Activated naive CD4-positive, alpha-beta T cell treated with anti-CD3 and anti-CD28 coated beads, Interleukin-2, amount 10 ng/mL, durations not matched to agents 7 days and 5 days (primary cell): Measurements from ENCODE around the gene GH1.
"Not testable (repeated sequence)": the region's sequence is repeated elsewhere in the genome, so short reads cannot be mapped to it uniquely, and the experiment has no call there.

Experiments
- CTCF ChIA-PET: fragments of 350-600 bp; sonication (Branson Sonifier 250); formaldehyde crosslinking; loops from one replicate; lab custom pipeline; 2021; ENCODE audit warnings: antibody characterized with exemption; lab: Charles Lee
- DNase-seq: peaks from one replicate; pipeline ENCODE4 v3.0.0-alpha.2; 2020
- H3K27ac Mint-ChIP-seq: one replicate; pipeline ENCODE4 v1.8.0; 2021; ENCODE audit warnings: mild to moderate bottlenecking, moderate library complexity, mixed read lengths
- H3K27me3 Mint-ChIP-seq: one replicate; pipeline ENCODE4 v1.8.0; 2021; ENCODE audit warnings: mild to moderate bottlenecking, mixed read lengths
- H3K36me3 Mint-ChIP-seq: one replicate; pipeline ENCODE4 v1.8.0; 2021; ENCODE audit warnings: mixed read lengths
- H3K4me1 Mint-ChIP-seq: one replicate; pipeline ENCODE4 v1.8.0; 2021; ENCODE audit warnings: mixed read lengths
- H3K4me3 Mint-ChIP-seq: one replicate; pipeline ENCODE4 v1.8.0; 2021; ENCODE audit warnings: mild to moderate bottlenecking, moderate library complexity, mixed read lengths
- H3K9me3 Mint-ChIP-seq: one replicate; pipeline ENCODE4 v1.8.0; 2021; ENCODE audit warnings: mixed read lengths

Gene GH1

GRCh38 chr17:63892316-63893037 is 26.2 kb downstream of the GH1 start:
- not testable (repeated sequence) for H3K4me3 Mint-ChIP-seq, H3K4me1 Mint-ChIP-seq, H3K9me3 Mint-ChIP-seq, DNase-seq, H3K27ac Mint-ChIP-seq, H3K36me3 Mint-ChIP-seq
- H3K27me3 Mint-ChIP-seq, result peaks cover 43% of the 10 kb centered on the region
- CTCF ChIA-PET, result interaction anchor here (1.1 kb wide), 2 partner anchors 26 to 241 kb away, joined by 3 to 4 read pairs; no protein-coding TSS in a partner anchor

DNA sequence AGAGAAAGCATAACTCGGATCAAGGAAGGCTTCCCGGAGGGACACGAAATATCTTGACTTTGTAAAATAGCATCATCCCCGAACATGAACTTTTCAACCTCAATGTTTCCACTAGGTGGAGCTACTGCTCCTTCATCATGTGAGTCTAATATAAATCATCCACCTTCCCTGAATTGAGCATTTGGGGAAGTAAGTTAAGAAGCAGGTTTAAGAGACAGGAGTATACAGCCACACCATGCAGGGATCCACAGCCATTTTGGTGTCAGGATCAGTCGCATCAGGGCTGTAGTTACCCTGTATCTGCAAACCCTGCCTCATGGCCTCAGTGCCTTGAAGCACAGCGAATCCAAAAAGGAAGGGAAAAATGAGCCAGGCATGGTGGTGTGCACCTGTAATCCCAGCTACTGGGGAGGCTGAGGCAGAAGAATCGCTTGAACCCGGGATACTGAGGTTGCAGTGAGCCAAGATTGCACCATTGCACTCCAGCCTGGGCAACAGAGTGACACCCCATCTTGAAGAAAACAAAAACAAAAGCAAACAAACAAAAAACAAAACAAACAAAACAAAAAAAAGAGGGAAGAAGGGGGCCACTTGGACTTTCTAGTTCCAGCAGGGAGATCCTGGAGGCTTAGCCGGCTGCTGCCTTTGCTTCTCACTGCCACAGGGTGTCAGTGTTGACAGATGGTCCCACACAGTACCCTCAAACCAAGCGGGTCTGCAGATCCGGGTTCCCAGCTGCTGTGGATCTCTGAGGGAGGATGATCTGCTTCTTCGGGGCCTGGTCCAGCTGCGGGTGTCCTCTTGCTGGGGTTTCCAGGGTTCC is 29.4 kb downstream of the GH1 start:
- CTCF ChIA-PET, result interaction anchor here (0.7 to 3.2 kb wide), 11 partner anchors 9 to 393 kb away, joined by 3 to 22 read pairs (median 4); partner anchors contain the start of gene CSH2
- H3K27me3 Mint-ChIP-seq, result peaks cover 60% of the 10 kb centered on the region
- not testable (repeated sequence) for H3K36me3 Mint-ChIP-seq, H3K27ac Mint-ChIP-seq, H3K9me3 Mint-ChIP-seq, H3K4me1 Mint-ChIP-seq, H3K4me3 Mint-ChIP-seq
- peak; percentile 34 for DNase-seq

DNA sequence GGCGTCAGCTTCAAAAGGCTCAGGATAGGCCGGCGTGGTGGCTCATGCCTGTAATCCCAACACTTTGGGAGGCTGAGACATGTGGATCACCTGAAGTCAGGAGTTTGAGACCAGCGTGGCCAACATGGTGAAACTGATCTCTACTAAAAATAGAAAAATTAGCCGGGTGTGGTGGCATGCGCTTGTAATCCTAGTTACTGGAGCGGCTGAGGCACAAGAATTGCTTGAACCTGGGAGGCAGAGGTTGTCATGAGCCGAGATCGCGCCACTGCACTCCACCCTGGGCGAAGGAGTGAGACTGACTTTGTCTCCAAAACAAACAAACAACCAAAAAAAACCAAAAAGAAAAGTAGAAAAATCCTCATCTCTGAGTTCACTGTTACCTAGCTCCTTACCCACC is 33.5 kb downstream of the GH1 start:
- H3K9me3 Mint-ChIP-seq, DNase-seq, H3K4me3 Mint-ChIP-seq, H3K27ac Mint-ChIP-seq, H3K36me3 Mint-ChIP-seq, H3K4me1 Mint-ChIP-seq, CTCF ChIA-PET: not testable (repeated sequence)
- peaks cover 56% of the 10 kb centered on the region for H3K27me3 Mint-ChIP-seq

GRCh38 chr17:63882626-63883126 is 36.0 kb downstream of the GH1 start:
- H3K9me3 Mint-ChIP-seq, H3K27ac Mint-ChIP-seq, H3K4me3 Mint-ChIP-seq: not testable (repeated sequence)

GRCh38 chr17:63881935-63882601 is 36.6 kb downstream of the GH1 start, which contains the start of gene GH2:
Gene GH2 (minus strand): TSS chr17:63881944. CDS start chr17:63881801, 143 bp downstream.
- Mint-ChIP-seq H3K4me3 (no peak within 1 kb of the TSS), H3K9me3 (no peaks in the 10 kb centered on the region), H3K27ac (no peak within 1 kb of the TSS), H3K27me3 (peaks cover 54% of the 10 kb centered on the region), H3K36me3 (no peaks in the 10 kb centered on the region), H3K4me1 (no peaks in the 10 kb centered on the region)
- peak; percentile 77 for DNase-seq
- CTCF ChIA-PET, result interaction anchor here (0.8 to 2.4 kb wide), 4 partner anchors 17 to 33 kb away, joined by 3 to 8 read pairs (median 4); no protein-coding TSS in a partner anchor

More at GRCh38 chr17:63882626-63883126, 36.0 kb downstream of the GH1 start:
- CTCF ChIA-PET, result interaction anchor here (0.7 to 2.4 kb wide), 4 partner anchors 13 to 143 kb away, joined by 3 to 8 read pairs (median 4); no protein-coding TSS in a partner anchor
- not testable (repeated sequence) for H3K4me1 Mint-ChIP-seq, H3K36me3 Mint-ChIP-seq, DNase-seq
- peaks cover 55% of the 10 kb centered on the region for H3K27me3 Mint-ChIP-seq

DNA sequence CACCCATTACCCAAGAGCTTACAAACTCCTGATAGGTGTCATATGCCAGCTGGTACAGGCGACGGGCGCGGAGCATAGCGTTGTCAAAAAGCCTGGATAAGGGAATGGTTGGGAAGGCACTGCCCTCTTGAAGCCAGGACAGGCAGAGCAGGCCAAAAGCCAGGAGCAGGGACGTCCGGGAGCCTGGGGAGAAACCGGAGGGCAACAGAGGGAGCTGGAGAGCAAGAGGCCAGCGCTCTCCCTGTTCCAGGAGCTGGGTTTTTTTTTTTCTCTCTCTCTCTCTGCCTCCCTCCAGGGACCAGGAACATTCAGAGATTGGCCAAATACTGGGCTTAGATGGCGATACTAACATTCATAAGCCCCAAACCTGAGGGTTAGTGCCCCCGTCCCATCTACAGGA is 37.3 kb downstream of the GH1 start:
- not testable (repeated sequence) for H3K4me1 Mint-ChIP-seq, H3K4me3 Mint-ChIP-seq, DNase-seq, H3K36me3 Mint-ChIP-seq, H3K9me3 Mint-ChIP-seq, H3K27ac Mint-ChIP-seq
- H3K27me3 Mint-ChIP-seq, result peaks cover 57% of the 10 kb centered on the region
- CTCF ChIA-PET, result interaction anchor here (0.5 to 2.4 kb wide), 5 partner anchors 15 to 547 kb away, joined by 3 to 8 read pairs (median 3); no protein-coding TSS in a partner anchor

- CTCF ChIA-PET, result interaction anchor here (1.2 to 1.3 kb wide), 2 partner anchors 15 to 19 kb away, joined by 3 read pairs; no protein-coding TSS in a partner anchor
- Mint-ChIP-seq H3K4me1 (no peaks in the 10 kb centered on the region), H3K36me3 (no peaks in the 10 kb centered on the region), H3K27ac (no peak overlapping the region), H3K27me3 (peaks cover 62% of the 10 kb centered on the region), H3K4me3 (no peak overlapping the region), H3K9me3 (no peaks in the 10 kb centered on the region)
- DNase-seq, result no peak
These were observed 37.9 kb downstream of the GH1 start for GRCh38 chr17:63880706-63881105.

DNA sequence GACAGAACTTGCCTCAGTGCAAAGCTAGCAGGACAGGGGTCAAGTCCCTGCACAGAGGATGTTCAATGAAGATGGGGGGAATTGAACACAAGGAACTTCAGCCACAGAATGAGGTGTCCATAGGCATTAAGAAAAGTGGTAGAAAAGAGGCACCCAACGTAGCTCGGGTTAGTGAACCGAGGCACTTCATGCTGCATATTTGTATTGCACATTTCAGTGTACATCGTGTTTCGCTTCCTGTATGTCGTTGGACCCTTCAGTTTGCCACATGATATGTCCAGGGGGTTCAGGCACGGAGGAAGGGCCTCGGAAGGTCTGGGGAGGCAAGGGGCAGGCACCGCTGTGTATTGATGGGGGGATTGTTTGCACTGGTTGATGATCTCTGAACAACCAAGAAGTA is 40.2 kb downstream of the GH1 start:
- not testable (repeated sequence) for H3K4me1 Mint-ChIP-seq, DNase-seq, H3K4me3 Mint-ChIP-seq, H3K36me3 Mint-ChIP-seq, H3K9me3 Mint-ChIP-seq, H3K27ac Mint-ChIP-seq
- H3K27me3 Mint-ChIP-seq, result peaks cover 54% of the 10 kb centered on the region
- CTCF ChIA-PET, result interaction anchor here (1.1 to 2.7 kb wide), 5 partner anchors 9 to 451 kb away, joined by 4 to 10 read pairs (median 4); no protein-coding TSS in a partner anchor

DNA sequence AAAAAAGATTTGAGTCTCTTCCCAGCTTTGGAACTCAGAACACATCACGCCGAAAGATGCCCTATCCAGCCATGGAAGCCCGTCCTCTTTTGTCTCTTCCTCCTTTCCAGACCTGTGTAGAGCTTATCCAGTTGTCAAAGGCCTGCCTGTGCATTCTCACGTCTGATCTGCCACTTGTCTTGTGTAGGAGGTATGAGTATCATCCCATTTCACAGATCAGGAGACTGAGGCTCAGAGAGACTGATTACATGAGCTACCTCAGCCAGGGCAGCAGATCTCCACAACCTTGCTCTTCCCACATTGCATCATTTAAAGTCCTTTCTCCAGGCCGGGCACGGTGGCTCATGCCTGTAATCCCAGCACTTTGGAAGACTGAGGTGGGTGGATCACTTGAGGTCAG is 43.9 kb downstream of the GH1 start:
- not testable (repeated sequence) for H3K4me3 Mint-ChIP-seq, H3K27ac Mint-ChIP-seq, DNase-seq, H3K9me3 Mint-ChIP-seq, H3K36me3 Mint-ChIP-seq, H3K4me1 Mint-ChIP-seq
- CTCF ChIA-PET, result interaction anchor here (0.6 to 2.3 kb wide), 3 partner anchors 9 to 23 kb away, joined by 3 to 7 read pairs (median 3); no protein-coding TSS in a partner anchor
- H3K27me3 Mint-ChIP-seq, result peaks cover 47% of the 10 kb centered on the region

DNA sequence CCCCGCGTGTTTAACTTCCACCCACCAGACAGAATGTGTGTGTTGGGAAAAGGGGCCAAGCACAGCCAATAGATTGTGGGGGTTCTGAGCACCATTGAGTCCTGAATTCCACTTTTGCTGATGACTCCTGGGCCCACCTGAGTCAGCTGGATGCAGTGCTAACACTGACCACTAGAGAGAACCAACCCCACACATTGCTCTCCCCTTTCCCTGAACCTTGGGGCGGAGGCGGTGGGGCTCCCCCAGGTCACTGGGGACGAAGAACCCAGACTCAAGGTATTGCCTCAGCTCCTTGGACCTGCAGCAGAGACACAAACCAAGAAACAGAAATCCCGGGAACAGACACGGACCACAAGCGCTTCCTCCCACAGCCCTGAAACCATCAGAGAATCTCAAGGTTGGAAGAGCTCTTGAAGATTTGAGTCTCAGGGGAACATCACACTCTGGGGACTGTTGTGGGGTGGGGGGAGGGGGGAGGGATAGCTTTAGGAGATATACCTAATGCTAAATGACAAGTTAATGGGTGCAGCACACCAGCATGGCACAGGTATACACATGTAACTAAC is 44.5 kb downstream of the GH1 start:
- H3K4me1 Mint-ChIP-seq, H3K9me3 Mint-ChIP-seq, H3K36me3 Mint-ChIP-seq, H3K4me3 Mint-ChIP-seq, H3K27ac Mint-ChIP-seq, DNase-seq: not testable (repeated sequence)
- CTCF ChIA-PET, result interaction anchor here (0.6 to 2.3 kb wide), 3 partner anchors 9 to 23 kb away, joined by 3 to 7 read pairs (median 3); no protein-coding TSS in a partner anchor
- H3K27me3 Mint-ChIP-seq, result peaks cover 53% of the 10 kb centered on the region

- H3K27me3 Mint-ChIP-seq, result peaks cover 53% of the 10 kb centered on the region
- not testable (repeated sequence) for H3K27ac Mint-ChIP-seq
These were observed 45.1 kb downstream of the GH1 start, which contains the start of gene CSH2 for GRCh38 chr17:63873577-63873976. Gene CSH2 (minus strand): TSS chr17:63873677. CDS start chr17:63873614, 63 bp downstream.

GRCh38 chr17:63871646-63872365 is 46.8 kb downstream of the GH1 start:
- H3K27ac Mint-ChIP-seq, DNase-seq, CTCF ChIA-PET, H3K4me3 Mint-ChIP-seq, H3K36me3 Mint-ChIP-seq, H3K4me1 Mint-ChIP-seq, H3K9me3 Mint-ChIP-seq: not testable (repeated sequence)
- peaks cover 48% of the 10 kb centered on the region for H3K27me3 Mint-ChIP-seq

More at GRCh38 chr17:63873577-63873976, 45.1 kb downstream of the GH1 start, which contains the start of gene CSH2:
- DNase-seq, H3K4me1 Mint-ChIP-seq, H3K36me3 Mint-ChIP-seq, H3K9me3 Mint-ChIP-seq, H3K4me3 Mint-ChIP-seq: not testable (repeated sequence)
- CTCF ChIA-PET, result interaction anchor here (2.3 kb wide), 1 partner anchor 15 kb away, joined by 7 read pairs; no protein-coding TSS in a partner anchor
